ENCODE data around the gene TCERG1L.

The TCERG1L gene

GRCh38 chr10:131062621-131063260 is 248.8 kb downstream of the TCERG1L start:
- H2BK120ac ChIP-seq (ENCODE audit: low read depth, low read length): no peak overlapping the region
- H3K23ac ChIP-seq (ENCODE audit: low read length in 2 of 2): no peak overlapping the region
- no peak overlapping the region for H2AFZ ChIP-seq (ENCODE audit: low read depth, low read length)
- no peak overlapping the region for H3K27ac ChIP-seq (ENCODE audit: low read length, poor library complexity, severe bottlenecking)
- no peaks in the 10 kb centered on the region for H3K79me1 ChIP-seq (replicated peaks; ENCODE audit: low read length, poor library complexity, severe bottlenecking)
- WGBS: 67% methylated on average over 10 of the region's 10 CpGs
- no peak overlapping the region for H3K4me2 ChIP-seq (ENCODE audit: low read length, poor library complexity, severe bottlenecking)
- no peak overlapping the region for H2BK12ac ChIP-seq (ENCODE audit: low read length in 2 of 2)
- H3K9ac ChIP-seq (ENCODE audit: low read length): no peak overlapping the region
- H3K4ac ChIP-seq (ENCODE audit: low read depth in 1 of 2, low read length in 2 of 2): no peak overlapping the region
- H3K9me3 ChIP-seq (ENCODE audit: control insufficient read depth, low read length): peaks cover 7% of the 10 kb centered on the region
- no peaks in the 10 kb centered on the region for H3K4me1 ChIP-seq (ENCODE audit: control insufficient read depth, insufficient read depth, low read depth, low read length)
- no peak overlapping the region for H2BK5ac ChIP-seq (ENCODE audit: low read depth, low read length, poor library complexity, severe bottlenecking)
- H3K14ac ChIP-seq (ENCODE audit: low read length in 2 of 2): no peak overlapping the region
- H3K18ac ChIP-seq (ENCODE audit: low read depth in 1 of 2, low read length in 2 of 2): no peak overlapping the region
- no peak overlapping the region for H4K8ac ChIP-seq (ENCODE audit: low read length)
- no peak overlapping the region for H3K4me3 ChIP-seq (ENCODE audit: insufficient read depth in 1 of 2, low read depth in 1 of 2, low read length in 2 of 2)
- H2AK5ac ChIP-seq (ENCODE audit: low read length, severe bottlenecking): no peak overlapping the region
- no peak overlapping the region for H4K91ac ChIP-seq (ENCODE audit: low read length)
- H2BK15ac ChIP-seq (ENCODE audit: low read depth, poor library complexity, severe bottlenecking): no peak overlapping the region
- H3K27me3 ChIP-seq (ENCODE audit: control insufficient read depth in 1 of 2, insufficient read depth in 1 of 2, low read length in 2 of 2): no peaks in the 10 kb centered on the region
- H3K36me3 ChIP-seq (ENCODE audit: control insufficient read depth in 1 of 2, insufficient read depth in 2 of 2, low read depth in 1 of 2, low read length in 2 of 2): no peaks in the 10 kb centered on the region
- no peak for DNase-seq

GRCh38 chr10:131061216-131061615 is 250.3 kb downstream of the TCERG1L start:
- H3K79me1 ChIP-seq (replicated peaks; ENCODE audit: low read length, poor library complexity, severe bottlenecking): no peaks in the 10 kb centered on the region
- no peak overlapping the region for H3K18ac ChIP-seq (ENCODE audit: low read depth in 1 of 2, low read length in 2 of 2)
- no peak overlapping the region for H3K27ac ChIP-seq (ENCODE audit: low read length, poor library complexity, severe bottlenecking)
- no peak overlapping the region for H2AK5ac ChIP-seq (ENCODE audit: low read length, severe bottlenecking)
- H3K9me3 ChIP-seq (ENCODE audit: control insufficient read depth, low read length): peaks cover 15% of the 10 kb centered on the region
- no peaks in the 10 kb centered on the region for H3K27me3 ChIP-seq (ENCODE audit: control insufficient read depth in 1 of 2, insufficient read depth in 1 of 2, low read length in 2 of 2)
- H2BK120ac ChIP-seq (ENCODE audit: low read depth, low read length): no peak overlapping the region
- H4K8ac ChIP-seq (ENCODE audit: low read length): no peak overlapping the region
- no peak overlapping the region for H2AFZ ChIP-seq (ENCODE audit: low read depth, low read length)
- H3K4me2 ChIP-seq (ENCODE audit: low read length, poor library complexity, severe bottlenecking): no peak overlapping the region
- no peak for DNase-seq
- no peaks in the 10 kb centered on the region for H3K36me3 ChIP-seq (ENCODE audit: control insufficient read depth in 1 of 2, insufficient read depth in 2 of 2, low read depth in 1 of 2, low read length in 2 of 2)
- H3K9ac ChIP-seq (ENCODE audit: low read length): no peak overlapping the region
- H2BK12ac ChIP-seq (ENCODE audit: low read length in 2 of 2): no peak overlapping the region
- no peak overlapping the region for H2BK5ac ChIP-seq (ENCODE audit: low read depth, low read length, poor library complexity, severe bottlenecking)
- H3K23ac ChIP-seq (ENCODE audit: low read length in 2 of 2): no peak overlapping the region
- no peak overlapping the region for H2BK15ac ChIP-seq (ENCODE audit: low read depth, poor library complexity, severe bottlenecking)
- no peak overlapping the region for H3K14ac ChIP-seq (ENCODE audit: low read length in 2 of 2)
- no peak overlapping the region for H4K91ac ChIP-seq (ENCODE audit: low read length)
- H3K4me1 ChIP-seq (ENCODE audit: control insufficient read depth, insufficient read depth, low read depth, low read length): no peaks in the 10 kb centered on the region
- 80% methylated on average over 11 of the region's 11 CpGs for WGBS
- H3K4me3 ChIP-seq (ENCODE audit: insufficient read depth in 1 of 2, low read depth in 1 of 2, low read length in 2 of 2): no peak overlapping the region
- no peak overlapping the region for H3K4ac ChIP-seq (ENCODE audit: low read depth in 1 of 2, low read length in 2 of 2)

GRCh38 chr10:131059881-131060280 is 251.6 kb downstream of the TCERG1L start:
- Histone ChIP-seq H3K4me2 (ENCODE audit: low read length, poor library complexity, severe bottlenecking) (no peak overlapping the region), H3K9ac (ENCODE audit: low read length) (no peak overlapping the region), H2BK15ac (ENCODE audit: low read depth, poor library complexity, severe bottlenecking) (no peak overlapping the region), H3K9me3 (ENCODE audit: control insufficient read depth, low read length) (peaks cover 15% of the 10 kb centered on the region), H3K4ac (ENCODE audit: low read depth in 1 of 2, low read length in 2 of 2) (no peak overlapping the region), H4K91ac (ENCODE audit: low read length) (no peak overlapping the region), H3K23ac (ENCODE audit: low read length in 2 of 2) (no peak overlapping the region), H3K27me3 (ENCODE audit: control insufficient read depth in 1 of 2, insufficient read depth in 1 of 2, low read length in 2 of 2) (no peaks in the 10 kb centered on the region), H2BK5ac (ENCODE audit: low read depth, low read length, poor library complexity, severe bottlenecking) (no peak overlapping the region), H3K14ac (ENCODE audit: low read length in 2 of 2) (no peak overlapping the region), H3K4me1 (ENCODE audit: control insufficient read depth, insufficient read depth, low read depth, low read length) (no peaks in the 10 kb centered on the region), H2BK120ac (ENCODE audit: low read depth, low read length) (no peak overlapping the region), H2AFZ (ENCODE audit: low read depth, low read length) (no peak overlapping the region), H3K27ac (ENCODE audit: low read length, poor library complexity, severe bottlenecking) (no peak overlapping the region), H2BK12ac (ENCODE audit: low read length in 2 of 2) (no peak overlapping the region), H4K8ac (ENCODE audit: low read length) (no peak overlapping the region), H3K18ac (ENCODE audit: low read depth in 1 of 2, low read length in 2 of 2) (no peak overlapping the region), H3K4me3 (ENCODE audit: insufficient read depth in 1 of 2, low read depth in 1 of 2, low read length in 2 of 2) (no peak overlapping the region), H2AK5ac (ENCODE audit: low read length, severe bottlenecking) (no peak overlapping the region), H3K36me3 (ENCODE audit: control insufficient read depth in 1 of 2, insufficient read depth in 2 of 2, low read depth in 1 of 2, low read length in 2 of 2) (no peaks in the 10 kb centered on the region), H3K79me1 (replicated peaks; ENCODE audit: low read length, poor library complexity, severe bottlenecking) (no peaks in the 10 kb centered on the region)
- no peak for DNase-seq
- 95% methylated on average over 4 of the region's 6 CpGs for WGBS

- no peak overlapping the region for H2BK15ac ChIP-seq (ENCODE audit: low read depth, poor library complexity, severe bottlenecking)
- no peak overlapping the region for H2AFZ ChIP-seq (ENCODE audit: low read depth, low read length)
- no peak overlapping the region for H3K4ac ChIP-seq (ENCODE audit: low read depth in 1 of 2, low read length in 2 of 2)
- H3K79me1 ChIP-seq (replicated peaks; ENCODE audit: low read length, poor library complexity, severe bottlenecking): no peaks in the 10 kb centered on the region
- no peak overlapping the region for H3K9ac ChIP-seq (ENCODE audit: low read length)
- no peak overlapping the region for H3K4me2 ChIP-seq (ENCODE audit: low read length, poor library complexity, severe bottlenecking)
- no peak overlapping the region for H4K8ac ChIP-seq (ENCODE audit: low read length)
- H3K14ac ChIP-seq (ENCODE audit: low read length in 2 of 2): no peak overlapping the region
- H3K18ac ChIP-seq (ENCODE audit: low read depth in 1 of 2, low read length in 2 of 2): no peak overlapping the region
- DNase-seq: no peak
- H3K27me3 ChIP-seq (ENCODE audit: control insufficient read depth in 1 of 2, insufficient read depth in 1 of 2, low read length in 2 of 2): no peaks in the 10 kb centered on the region
- H3K27ac ChIP-seq (ENCODE audit: low read length, poor library complexity, severe bottlenecking): no peak overlapping the region
- H2BK120ac ChIP-seq (ENCODE audit: low read depth, low read length): no peak overlapping the region
- no peak overlapping the region for H3K4me3 ChIP-seq (ENCODE audit: insufficient read depth in 1 of 2, low read depth in 1 of 2, low read length in 2 of 2)
- H3K4me1 ChIP-seq (ENCODE audit: control insufficient read depth, insufficient read depth, low read depth, low read length): no peaks in the 10 kb centered on the region
- no peak overlapping the region for H2BK5ac ChIP-seq (ENCODE audit: low read depth, low read length, poor library complexity, severe bottlenecking)
- H3K36me3 ChIP-seq (ENCODE audit: control insufficient read depth in 1 of 2, insufficient read depth in 2 of 2, low read depth in 1 of 2, low read length in 2 of 2): no peaks in the 10 kb centered on the region
- whole genome bisulfite sequencing: 60% methylated on average over 3 of the region's 3 CpGs
- no peak overlapping the region for H2AK5ac ChIP-seq (ENCODE audit: low read length, severe bottlenecking)
- H4K91ac ChIP-seq (ENCODE audit: low read length): no peak overlapping the region
- peaks cover 15% of the 10 kb centered on the region for H3K9me3 ChIP-seq (ENCODE audit: control insufficient read depth, low read length)
- H2BK12ac ChIP-seq (ENCODE audit: low read length in 2 of 2): no peak overlapping the region
- no peak overlapping the region for H3K23ac ChIP-seq (ENCODE audit: low read length in 2 of 2)
Measured at GRCh38 chr10:131058799-131059198, 252.7 kb downstream of the TCERG1L start.

Measured in mesenchymal stem cell (in vitro differentiated cells and primary cell).